ENCODE data around the gene IRGC. TPM values are rescaled to one million over a fixed set of nuclear protein-coding genes. Genes with fewer than 3 reads are reported as not detected.

IRGC gene
- total and polyA plus RNA-seq, 9 of the 15 experiments (the other 6 are each of a cell fraction or from before 2014, with no cell fraction given) = not detected

- 25% methylated on average over 5 of the region's 5 CpGs for WGBS (ENCODE audit: insufficient coverage, low coverage, missing lambda C conversion rate)
- H3K9me3 ChIP-seq (replicated peaks; ENCODE audit: control insufficient read depth, insufficient read depth, low read depth, low read length) = no peaks in the 10 kb centered on the region
- FAIRE-seq = no peak
- H4K20me1 ChIP-seq (replicated peaks; ENCODE audit: control insufficient read depth, insufficient read depth, low read length) = no peaks in the 10 kb centered on the region
- in situ Hi-C loops (cut with MboI) (no loop called here), intact Hi-C loops (cut with micrococcal nuclease) (no loop called here)
- H3K4me2 ChIP-seq (ENCODE audit: insufficient read depth, low read length) = no peak overlapping the region
- peaks cover 0 to 23% of the 10 kb centered on the region in 2 experiments; a peak in 2 of 5 replicates for H3K4me1 ChIP-seq (replicated peaks in 1 of 2; ENCODE audit: control insufficient read depth in 2 of 2, insufficient read depth in 2 of 2, low read length in 2 of 2)
- no peak for ATAC-seq
- H3K9me1 ChIP-seq (ENCODE audit: control insufficient read depth, insufficient read depth, low read length) = no peaks in the 10 kb centered on the region
- H3K27ac ChIP-seq (ENCODE audit: extremely low read depth, low read depth, low read length) = no peak overlapping the region
- H3K27me3 ChIP-seq (ENCODE audit: control insufficient read depth in 2 of 2, insufficient read depth in 2 of 2, low read length in 2 of 2) = peaks cover 26 to 37% of the 10 kb centered on the region in 2 experiments; a peak in 4 of 5 replicates
- CTCF ChIA-PET (ENCODE audit: low intra/inter-chr PET ratio) = no interaction called here
- no TSS peak for BruUV-seq (replicated peaks)
- H3K9ac ChIP-seq (ENCODE audit: insufficient read depth in 1 of 2, low read depth in 2 of 2, low read length in 2 of 2) = no peak overlapping the region
- POLR2A ChIA-PET = interaction anchor here (0.6 to 0.7 kb wide), 2 partner anchors 160 to 165 kb away, joined by 3 read pairs; no protein-coding TSS in a partner anchor
- no peak for DNase-seq (ENCODE audit: extremely low read depth in 1 of 4, low spot score in 3 of 4)
- no peak overlapping the region for H2AFZ ChIP-seq (ENCODE audit: low read depth, low read length)
- H3K36me3 ChIP-seq (ENCODE audit: control insufficient read depth, insufficient read depth, low read length) = no peaks in the 10 kb centered on the region
- TF ChIP-seq RAD21 (CRISPR knock-in tag; conservative IDR thresholded peaks at IDR 0.05 in 1 of 2, IDR thresholded peaks at IDR 0.05 in 1 of 2) (no peak), LCOR (CRISPR knock-in tag; IDR thresholded peaks at IDR 0.05) (no peak), ZBTB17 (CRISPR knock-in tag; IDR thresholded peaks at IDR 0.05) (no peak), SMARCE1 (IDR thresholded peaks at IDR 0.05) (no peak), NR4A1 (CRISPR knock-in tag; IDR thresholded peaks at IDR 0.05) (no peak), NR4A1 (tag; IDR thresholded peaks at IDR 0.05) (no peak), TGIF2 (CRISPR knock-in tag; IDR thresholded peaks at IDR 0.05) (no peak), RFX7 (CRISPR knock-in tag; IDR thresholded peaks at IDR 0.05) (no peak), MAFG (tag; conservative IDR thresholded peaks at IDR 0.05) (no peak), CBX3 (IDR thresholded peaks at IDR 0.05; ENCODE audit: borderline replicate concordance in 1 of 2, low read length in 2 of 2) (no peak), ZNF511 (CRISPR knock-in tag; IDR thresholded peaks at IDR 0.05) (no peak), ZBTB49 (CRISPR knock-in tag; IDR thresholded peaks at IDR 0.05; ENCODE audit: borderline replicate concordance) (no peak), ZBTB33 (CRISPR knock-in tag; IDR thresholded peaks at IDR 0.05) (no peak)
- no peak overlapping the region for H3K4me3 ChIP-seq
- no peaks in the 10 kb centered on the region for H3K79me2 ChIP-seq (ENCODE audit: control insufficient read depth, insufficient read depth, low read length)
Measured at GRCh38 chr19:43719918-43720317, 4.0 kb downstream of the IRGC start.

Data from K562 (cell line).